Measurements from ENCODE around the gene SLC24A1. TPM values are rescaled to one million over a fixed set of nuclear protein-coding genes. Genes with fewer than 3 reads are reported as not detected.

SLC24A1 gene
- total and polyA plus RNA-seq, 2 of the 13 experiments (the other 11 are each of a cell fraction or from before 2014, with no cell fraction given): 5.9 to 8.3 TPM

DNA sequence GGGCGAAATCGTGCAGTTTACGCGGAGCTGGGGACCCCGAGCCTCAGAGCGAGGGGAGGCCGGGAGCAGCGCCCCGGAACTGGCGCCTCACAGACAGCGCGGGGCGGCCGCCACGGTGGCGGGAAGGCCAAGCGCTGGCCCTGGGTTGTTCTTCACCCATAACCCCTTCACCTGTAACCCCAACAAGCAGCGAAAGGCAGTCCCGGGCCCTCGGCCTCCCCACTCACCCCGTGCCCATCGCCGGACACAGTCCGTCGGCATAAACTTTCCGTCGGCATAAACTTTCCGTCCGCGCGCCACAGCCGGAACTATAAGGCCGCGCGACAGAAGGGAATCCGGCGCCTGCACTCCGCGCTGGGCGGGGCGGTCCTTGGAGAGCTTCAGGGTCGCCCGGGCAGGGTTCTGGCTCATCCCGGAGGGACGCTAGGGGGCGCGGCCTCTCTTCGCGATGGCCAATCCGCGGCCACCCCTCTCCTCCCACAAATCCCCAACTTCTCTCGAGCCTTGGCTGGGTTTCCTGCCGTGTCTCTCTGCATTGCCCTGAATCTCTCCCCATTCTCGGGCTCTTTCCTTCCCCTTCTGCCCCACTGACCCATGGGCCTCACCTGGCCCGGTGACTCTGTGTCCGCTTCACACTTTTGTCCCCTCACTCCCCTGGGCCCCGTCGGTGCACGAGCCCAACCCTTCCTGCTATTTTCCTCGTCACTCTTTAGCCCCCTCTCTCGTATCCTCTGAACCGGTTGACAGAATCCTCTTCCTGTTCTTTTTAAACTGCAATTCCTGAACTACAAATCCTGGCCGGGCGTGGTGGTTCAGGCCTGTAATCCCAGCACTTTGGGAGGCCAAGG is 10.6 kb upstream of the SLC24A1 start, which contains the start of gene INTS14 (continued):
- TF ChIP-seq, protein P1, sequence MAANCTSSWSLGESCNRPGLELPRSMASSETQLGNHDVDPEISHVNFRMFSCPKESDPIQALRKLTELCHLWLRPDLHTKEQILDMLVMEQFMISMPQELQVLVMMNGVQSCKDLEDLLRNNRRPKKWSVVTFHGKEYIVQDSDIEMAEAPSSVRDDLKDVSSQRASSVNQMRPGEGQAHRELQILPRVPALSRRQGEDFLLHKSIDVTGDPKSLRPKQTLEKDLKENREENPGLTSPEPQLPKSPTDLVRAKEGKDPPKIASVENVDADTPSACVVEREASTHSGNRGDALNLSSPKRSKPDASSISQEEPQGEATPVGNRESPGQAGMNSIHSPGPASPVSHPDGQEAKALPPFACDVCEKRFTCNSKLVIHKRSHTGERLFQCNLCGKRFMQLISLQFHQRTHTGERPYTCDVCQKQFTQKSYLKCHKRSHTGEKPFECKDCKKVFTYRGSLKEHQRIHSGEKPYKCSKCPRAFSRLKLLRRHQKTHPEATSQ (CRISPR knock-in tag; IDR thresholded peaks at IDR 0.05; ENCODE audit: borderline replicate concordance): peak; percentile 96; the same call in 1 of the 2 replicates
- TF ChIP-seq, protein P2, sequence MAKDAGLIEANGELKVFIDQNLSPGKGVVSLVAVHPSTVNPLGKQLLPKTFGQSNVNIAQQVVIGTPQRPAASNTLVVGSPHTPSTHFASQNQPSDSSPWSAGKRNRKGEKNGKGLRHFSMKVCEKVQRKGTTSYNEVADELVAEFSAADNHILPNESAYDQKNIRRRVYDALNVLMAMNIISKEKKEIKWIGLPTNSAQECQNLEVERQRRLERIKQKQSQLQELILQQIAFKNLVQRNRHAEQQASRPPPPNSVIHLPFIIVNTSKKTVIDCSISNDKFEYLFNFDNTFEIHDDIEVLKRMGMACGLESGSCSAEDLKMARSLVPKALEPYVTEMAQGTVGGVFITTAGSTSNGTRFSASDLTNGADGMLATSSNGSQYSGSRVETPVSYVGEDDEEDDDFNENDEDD (CRISPR knock-in tag; IDR thresholded peaks at IDR 0.05; ENCODE audit: borderline replicate concordance): peak; percentile 89
- TF ChIP-seq SAFB2 (CRISPR knock-in tag; IDR thresholded peaks at IDR 0.05; ENCODE audit: borderline replicate concordance, low read depth) (no peak), ZNF264 (CRISPR knock-in tag; IDR thresholded peaks at IDR 0.05) (peak; percentile 76; the same call in 1 of the 2 replicates), ZNF800 (CRISPR knock-in tag; IDR thresholded peaks at IDR 0.05) (no peak), SOX13 (IDR thresholded peaks at IDR 0.05) (no peak), SOX13 (CRISPR knock-in tag; conservative IDR thresholded peaks at IDR 0.05 in 1 of 2, IDR thresholded peaks at IDR 0.05 in 1 of 2) (peak in 1 of 2 experiments; percentile 74; a peak in 2 of 4 replicates), ZNF260 (CRISPR knock-in tag; IDR thresholded peaks at IDR 0.05; ENCODE audit: borderline replicate concordance, low read depth) (no peak), ZSCAN25 (CRISPR knock-in tag; IDR thresholded peaks at IDR 0.05) (peak; percentile 54), MEIS1 (CRISPR knock-in tag; IDR thresholded peaks at IDR 0.05; ENCODE audit: borderline replicate concordance) (peak; percentile 83; the same call in 1 of the 2 replicates), ZNF432 (CRISPR knock-in tag; IDR thresholded peaks at IDR 0.05; ENCODE audit: borderline replicate concordance) (no peak), ZNF205 (CRISPR knock-in tag; IDR thresholded peaks at IDR 0.05) (peak; percentile 88), RAD51 (IDR thresholded peaks at IDR 0.05; ENCODE audit: borderline replicate concordance) (no peak), MTERF4 (CRISPR knock-in tag; IDR thresholded peaks at IDR 0.05) (no peak), PAWR (CRISPR knock-in tag; IDR thresholded peaks at IDR 0.05; ENCODE audit: borderline replicate concordance) (no peak), REXO4 (CRISPR knock-in tag; IDR thresholded peaks at IDR 0.05; ENCODE audit: borderline replicate concordance) (no peak), PRMT3 (CRISPR knock-in tag; IDR thresholded peaks at IDR 0.05; ENCODE audit: borderline replicate concordance, low read depth) (no peak)
- TF ChIP-seq, protein P3, sequence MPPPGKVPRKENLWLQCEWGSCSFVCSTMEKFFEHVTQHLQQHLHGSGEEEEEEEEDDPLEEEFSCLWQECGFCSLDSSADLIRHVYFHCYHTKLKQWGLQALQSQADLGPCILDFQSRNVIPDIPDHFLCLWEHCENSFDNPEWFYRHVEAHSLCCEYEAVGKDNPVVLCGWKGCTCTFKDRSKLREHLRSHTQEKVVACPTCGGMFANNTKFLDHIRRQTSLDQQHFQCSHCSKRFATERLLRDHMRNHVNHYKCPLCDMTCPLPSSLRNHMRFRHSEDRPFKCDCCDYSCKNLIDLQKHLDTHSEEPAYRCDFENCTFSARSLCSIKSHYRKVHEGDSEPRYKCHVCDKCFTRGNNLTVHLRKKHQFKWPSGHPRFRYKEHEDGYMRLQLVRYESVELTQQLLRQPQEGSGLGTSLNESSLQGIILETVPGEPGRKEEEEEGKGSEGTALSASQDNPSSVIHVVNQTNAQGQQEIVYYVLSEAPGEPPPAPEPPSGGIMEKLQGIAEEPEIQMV (CRISPR knock-in tag; IDR thresholded peaks at IDR 0.05; ENCODE audit: low read depth): peak; percentile 82
